GM21423 (cell line): ENCODE measurements around the gene TCF7L2.

Source experiments
- ATAC-seq: cut with Tn5 transposase; IDR thresholded peaks from one replicate; pipeline ENCODE4 v1.9.1; 2021; ENCODE audit warnings: mild to moderate bottlenecking, moderate library complexity; ENCODE audit not compliant: unreplicated experiment

Gene TCF7L2

DNA sequence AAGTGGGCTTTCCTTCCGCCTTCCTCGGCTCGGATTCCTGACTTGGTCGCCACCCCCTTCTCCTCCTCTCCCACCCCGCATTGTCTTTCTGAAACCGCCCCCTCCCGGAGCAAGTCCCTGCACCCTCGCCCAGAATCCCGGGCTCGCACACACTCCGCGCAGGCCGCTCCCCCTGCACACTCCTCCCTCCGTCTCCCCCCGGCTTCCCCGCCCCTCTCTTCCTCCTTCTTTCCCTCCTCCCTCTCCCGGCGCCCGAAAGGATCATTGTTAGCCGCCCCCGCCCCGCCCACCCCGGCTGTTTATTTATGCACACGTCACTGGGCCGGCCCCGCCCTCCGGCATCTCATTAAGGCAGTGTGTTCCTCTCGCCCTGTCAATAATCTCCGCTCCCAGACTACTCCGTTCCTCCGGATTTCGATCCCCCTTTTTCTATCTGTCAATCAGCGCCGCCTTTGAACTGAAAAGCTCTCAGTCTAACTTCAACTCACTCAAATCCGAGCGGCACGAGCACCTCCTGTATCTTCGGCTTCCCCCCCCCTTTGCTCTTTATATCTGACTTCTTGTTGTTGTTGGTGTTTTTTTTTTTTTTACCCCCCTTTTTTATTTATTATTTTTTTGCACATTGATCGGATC lies at the start of gene TCF7L2:
Gene TCF7L2, plus strand, starts transcription at position 373 of the 633 bp plus-strand sequence. CDS start 510 bp downstream, outside the sequence.
- peak; percentile 57 for ATAC-seq

DNA sequence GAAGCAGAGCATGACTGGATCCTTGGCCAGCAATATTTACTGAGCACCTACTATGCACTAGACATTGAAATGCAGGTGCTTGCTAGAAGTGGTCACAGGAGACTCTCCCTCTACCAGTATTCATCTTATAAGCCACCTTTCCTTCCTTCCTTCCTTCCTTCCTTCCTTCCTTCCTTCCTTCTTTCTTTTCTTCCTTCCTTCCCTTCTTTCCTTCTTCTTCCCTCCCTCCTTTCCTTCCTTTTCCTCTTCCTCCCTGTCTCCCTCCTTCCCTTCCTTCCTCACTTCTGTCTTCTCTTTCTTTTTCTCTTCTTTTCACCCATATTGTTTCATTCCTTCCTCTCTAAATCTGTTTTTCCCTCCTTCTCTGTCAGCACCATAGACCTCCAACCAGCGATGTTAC lies 47.3 kb upstream of the TCF7L2 start:
- no peak for ATAC-seq

DNA sequence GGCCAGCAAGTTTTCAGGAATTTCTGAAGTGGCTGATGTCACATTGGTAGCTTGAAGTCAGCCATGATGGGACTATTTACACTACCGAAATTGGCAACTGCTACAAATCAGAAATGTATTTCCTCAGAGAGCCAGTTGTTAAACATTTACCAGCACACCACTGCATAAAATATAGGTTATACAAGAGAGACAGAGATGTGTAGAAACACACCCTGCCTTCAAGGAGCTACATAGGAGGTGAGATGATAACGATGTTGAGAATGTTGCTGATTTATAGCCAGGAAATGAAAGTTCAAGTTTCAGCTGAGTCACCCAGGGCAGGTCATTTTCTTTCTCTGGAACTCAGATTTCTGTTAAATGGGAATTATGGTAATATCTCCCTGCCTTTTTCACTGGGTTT lies 46.0 kb upstream of the TCF7L2 start:
- ATAC-seq: no peak

DNA sequence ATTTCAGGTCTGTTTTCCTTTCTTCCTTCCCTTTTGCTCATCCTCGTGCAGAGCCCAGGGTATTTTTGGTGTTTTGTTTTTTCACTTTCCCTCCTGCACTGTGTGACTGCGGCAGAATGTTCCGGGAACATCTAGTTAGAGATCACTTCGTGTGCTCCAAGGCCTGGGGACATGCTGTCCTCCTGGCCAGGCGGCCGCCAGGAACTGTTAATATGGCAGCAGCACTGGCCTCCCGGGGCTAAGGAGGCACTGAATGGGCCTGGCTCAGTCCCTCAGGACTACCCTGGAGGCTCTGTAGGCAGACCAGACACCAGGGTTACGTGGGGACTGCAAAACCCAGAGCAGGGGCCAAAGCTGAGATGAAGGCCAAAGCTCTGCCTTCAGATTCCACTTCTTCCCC lies 43.1 kb upstream of the TCF7L2 start:
- ATAC-seq: no peak

DNA sequence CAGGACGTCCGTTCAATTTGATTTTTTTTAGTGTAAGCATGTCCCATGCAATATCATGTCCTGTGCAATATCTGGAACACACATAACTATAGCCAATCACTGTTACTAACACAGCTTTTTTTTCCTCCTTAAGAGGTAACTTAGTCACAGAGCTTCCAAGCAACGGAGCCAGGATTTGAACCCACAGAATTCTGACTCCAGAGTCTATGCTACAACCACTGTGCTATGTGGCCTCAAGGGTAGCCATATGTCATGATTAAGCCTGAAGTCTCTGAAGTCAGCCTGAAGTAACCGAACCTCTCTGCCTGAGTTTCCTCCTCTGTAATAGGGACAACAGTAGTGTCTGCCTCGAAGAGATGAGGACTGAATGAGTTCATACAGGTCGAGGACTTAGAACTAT lies 42.2 kb upstream of the TCF7L2 start:
- no peak for ATAC-seq

DNA sequence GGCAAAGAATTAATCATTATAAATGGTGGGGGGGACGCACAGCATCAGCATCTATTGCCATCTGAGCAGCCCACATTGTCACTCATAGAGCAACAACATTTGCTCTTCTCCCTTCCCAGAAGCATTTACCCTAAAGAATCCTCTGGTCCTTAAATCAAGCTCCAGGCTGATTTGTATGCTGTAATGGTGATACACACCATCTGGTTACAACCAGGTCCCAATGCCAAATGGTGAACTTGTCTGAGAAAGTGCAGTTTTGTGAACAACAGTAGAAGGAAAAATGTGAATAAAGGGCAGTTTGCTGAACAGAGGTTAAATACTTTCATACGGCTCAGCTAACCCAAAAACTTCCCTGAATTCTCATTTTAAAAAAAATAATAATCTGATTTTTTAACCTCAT lies 38.8 kb upstream of the TCF7L2 start:
- no peak for ATAC-seq

DNA sequence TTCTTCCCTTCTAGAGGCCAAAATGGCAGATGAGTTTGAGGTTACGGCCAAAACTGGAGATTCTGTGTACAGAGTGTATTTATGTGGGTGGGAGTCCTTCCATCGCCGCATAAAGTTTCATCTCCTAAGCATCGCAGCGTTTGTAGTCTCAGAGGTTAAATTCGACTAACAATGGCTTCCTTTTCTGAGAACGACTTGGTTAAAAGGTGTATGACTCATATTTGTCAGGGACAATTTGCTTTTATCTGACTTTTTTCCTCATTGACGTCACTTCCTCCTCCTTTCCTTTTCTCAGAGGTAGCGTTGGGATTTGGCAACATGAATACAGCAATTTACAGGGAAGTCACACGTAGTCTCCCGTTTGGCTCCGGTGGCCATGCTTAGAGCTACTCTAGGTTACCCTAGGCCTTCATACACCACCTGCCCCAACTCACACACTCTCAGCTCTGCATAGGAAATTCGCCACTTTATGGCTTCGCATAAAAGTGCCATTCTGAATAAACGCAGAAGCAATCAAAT lies 37.6 kb upstream of the TCF7L2 start:
- no peak for ATAC-seq

DNA sequence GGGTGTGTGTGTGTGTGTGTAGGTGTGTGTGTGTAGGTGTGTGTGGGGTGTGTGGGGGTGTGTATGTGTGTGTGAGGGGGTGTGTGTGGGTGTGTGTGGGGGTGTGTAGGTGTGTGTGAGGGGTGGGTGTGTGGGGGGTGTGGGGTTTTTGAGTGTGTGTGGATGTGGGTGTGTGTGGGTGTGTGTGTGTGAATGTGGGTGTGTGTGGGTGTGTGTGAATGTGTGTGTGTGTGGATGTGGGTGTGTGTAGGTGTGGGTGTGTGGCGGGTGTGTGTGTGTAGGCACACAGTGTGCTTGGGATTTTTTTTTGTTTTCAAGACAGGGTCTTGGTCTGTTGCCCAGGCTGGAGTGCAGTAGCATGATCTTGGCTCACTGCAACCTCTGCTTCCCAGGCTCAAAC lies 36.8 kb upstream of the TCF7L2 start:
- ATAC-seq: no peak

DNA sequence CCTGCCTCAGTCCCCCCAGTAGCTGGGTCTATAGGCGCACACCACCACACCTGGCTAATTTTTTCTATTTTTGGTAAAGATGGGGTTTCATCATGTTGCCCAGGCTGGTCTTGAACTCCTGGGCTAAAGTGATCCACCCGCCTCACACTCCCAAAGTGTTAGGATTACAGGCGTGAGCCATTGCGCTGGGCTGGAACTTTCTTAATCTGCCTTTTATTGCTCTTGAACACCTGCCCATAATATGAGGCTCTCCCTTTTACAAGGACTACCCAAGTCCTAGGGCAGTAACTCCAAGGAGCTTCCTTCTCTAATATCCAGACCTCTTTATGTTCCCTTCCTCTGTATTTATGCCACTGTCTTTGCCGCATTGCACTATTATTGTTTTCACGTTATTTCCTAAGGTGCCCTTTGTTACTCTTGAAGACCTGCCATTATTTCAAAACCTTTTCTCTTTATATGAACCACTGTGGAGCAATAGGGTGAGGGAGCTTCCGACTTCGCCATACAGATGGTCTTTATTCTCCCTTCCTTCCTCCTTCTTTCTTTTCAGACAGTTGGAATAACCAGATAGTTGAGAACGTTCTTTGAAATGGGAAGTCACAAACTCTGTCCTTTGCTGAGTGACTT lies 36.3 kb upstream of the TCF7L2 start:
- no peak for ATAC-seq

DNA sequence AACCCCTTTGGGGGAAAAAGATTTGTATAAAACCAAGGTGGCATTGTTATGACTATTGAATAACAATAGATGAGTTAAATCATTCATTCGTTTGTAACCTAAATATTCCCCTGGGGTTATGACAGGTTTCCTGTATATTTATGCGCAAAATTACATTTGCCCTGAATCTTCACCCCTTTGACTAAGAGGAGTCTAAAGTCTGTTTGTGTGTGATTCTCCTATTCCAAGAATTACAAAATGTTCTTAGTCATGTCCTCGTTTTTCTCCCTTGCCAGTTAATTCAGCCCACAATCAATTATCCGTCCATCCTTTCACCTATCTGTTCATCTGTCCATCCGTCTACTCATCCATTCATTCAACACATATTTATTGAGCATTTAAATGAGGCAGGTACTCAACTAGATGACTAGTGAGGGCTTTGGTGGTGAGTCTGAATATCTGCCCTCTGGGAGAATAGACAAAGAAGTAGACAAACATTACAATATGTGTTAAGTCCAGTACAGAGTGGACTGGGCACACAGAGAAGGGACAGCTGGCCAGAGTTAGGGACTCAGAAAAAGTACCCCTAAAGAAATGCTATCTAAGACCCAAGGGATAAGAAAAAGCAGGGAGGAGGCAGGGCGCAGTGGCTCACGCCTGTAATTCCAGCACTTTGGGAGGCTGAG lies 35.6 kb upstream of the TCF7L2 start:
- ATAC-seq: no peak

DNA sequence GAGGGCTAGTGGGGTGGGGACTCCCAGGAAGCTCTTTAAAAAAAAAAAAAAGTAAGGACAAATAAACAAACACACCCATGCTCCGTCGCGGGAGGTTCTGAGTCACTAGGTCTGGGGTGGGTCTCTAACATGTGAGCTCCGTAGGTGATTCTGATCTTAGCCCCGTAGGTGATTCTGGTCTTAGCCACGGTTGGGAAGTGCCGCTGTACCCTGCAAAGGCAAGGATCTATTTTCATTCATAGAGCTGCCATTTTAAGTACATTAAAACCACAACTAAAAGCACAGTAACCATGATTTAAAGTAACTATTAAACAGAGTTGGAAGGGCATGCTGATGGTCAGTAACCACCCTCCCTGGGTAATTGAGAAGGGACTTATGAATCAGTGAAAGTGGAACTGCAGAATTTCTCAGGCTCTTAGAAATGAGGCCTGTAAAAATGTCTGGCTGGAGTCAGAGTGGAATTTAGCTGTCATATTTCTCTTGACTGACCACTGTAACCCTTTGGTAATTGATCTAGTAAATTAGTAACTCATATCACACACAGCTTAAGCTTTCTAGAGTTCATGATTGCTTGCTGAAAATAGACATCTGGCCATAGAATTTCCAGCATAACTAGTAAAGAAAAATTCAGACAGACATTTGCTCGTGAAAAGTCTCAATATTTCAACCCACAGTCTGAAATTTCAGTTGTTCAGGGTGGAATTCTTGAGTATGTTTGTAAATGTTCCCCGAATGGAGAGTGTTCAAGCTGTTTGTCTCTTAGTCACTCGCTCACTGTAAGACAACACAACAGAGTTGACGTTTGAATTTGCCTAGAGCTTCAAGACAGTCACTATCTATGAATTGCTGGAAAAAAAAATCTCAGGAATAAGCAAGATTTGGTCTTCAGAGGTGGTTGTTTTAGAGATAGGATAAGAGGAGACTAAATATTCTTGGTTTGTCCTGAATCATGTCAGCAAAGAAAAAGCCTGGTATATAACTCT lies 34.2 kb upstream of the TCF7L2 start:
- ATAC-seq: no peak

DNA sequence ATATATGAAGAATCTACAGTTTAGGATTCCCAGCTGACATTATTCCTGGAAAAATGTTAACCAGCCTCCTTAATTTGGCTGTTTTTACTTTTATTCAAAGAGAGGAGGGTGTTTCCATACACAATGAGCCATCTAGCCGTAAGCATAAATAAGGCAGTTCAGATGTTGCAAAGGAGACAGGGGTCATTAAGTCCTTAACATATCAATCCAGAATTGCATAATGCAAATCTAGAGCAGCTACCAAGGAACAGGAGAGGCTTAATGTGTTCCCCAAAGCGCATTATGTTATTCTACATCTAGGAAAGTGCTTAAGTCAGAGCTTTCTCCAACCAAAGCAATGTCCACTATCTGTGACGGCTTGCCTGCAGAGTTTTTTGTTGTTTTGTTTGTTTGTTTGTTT lies 32.4 kb upstream of the TCF7L2 start:
- ATAC-seq: no peak

DNA sequence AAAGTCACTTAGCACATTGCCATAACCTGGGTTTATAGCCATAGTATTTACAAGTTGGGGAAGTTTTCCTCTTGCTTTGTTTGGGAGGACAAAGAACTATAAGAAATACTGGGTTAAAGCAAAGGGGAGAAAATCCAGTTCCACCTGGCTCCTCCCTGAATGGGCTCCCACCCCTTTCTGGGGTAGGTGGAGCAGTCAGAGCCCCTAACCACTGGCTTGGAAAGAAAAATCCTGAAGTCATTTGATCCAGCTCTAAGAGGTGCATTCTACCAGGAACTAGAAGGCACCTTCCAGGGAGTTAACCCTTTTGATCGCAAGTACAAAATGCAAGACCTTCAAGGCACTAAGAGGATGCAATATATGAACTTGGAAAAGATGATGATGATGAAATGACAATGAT lies 31.3 kb upstream of the TCF7L2 start:
- ATAC-seq: no peak

DNA sequence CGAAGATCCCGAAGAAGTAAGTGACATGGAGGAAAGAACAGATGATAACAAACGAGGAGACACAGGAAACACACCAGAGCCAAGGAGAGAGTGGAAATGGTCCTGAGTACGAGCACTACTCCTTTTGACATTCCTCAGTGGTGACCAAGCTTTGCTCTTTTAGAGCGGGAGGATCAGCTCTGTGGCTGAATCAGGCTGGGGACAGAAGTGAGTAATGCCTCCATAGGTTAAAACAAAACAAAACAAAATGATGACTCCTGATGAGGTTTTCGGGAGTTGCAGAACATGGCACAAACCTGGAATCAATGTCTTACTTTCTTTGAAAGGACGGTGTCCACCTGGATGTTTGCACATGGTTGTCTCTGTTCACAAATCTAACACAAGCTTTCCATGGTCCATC lies 30.3 kb upstream of the TCF7L2 start:
- ATAC-seq: no peak

DNA sequence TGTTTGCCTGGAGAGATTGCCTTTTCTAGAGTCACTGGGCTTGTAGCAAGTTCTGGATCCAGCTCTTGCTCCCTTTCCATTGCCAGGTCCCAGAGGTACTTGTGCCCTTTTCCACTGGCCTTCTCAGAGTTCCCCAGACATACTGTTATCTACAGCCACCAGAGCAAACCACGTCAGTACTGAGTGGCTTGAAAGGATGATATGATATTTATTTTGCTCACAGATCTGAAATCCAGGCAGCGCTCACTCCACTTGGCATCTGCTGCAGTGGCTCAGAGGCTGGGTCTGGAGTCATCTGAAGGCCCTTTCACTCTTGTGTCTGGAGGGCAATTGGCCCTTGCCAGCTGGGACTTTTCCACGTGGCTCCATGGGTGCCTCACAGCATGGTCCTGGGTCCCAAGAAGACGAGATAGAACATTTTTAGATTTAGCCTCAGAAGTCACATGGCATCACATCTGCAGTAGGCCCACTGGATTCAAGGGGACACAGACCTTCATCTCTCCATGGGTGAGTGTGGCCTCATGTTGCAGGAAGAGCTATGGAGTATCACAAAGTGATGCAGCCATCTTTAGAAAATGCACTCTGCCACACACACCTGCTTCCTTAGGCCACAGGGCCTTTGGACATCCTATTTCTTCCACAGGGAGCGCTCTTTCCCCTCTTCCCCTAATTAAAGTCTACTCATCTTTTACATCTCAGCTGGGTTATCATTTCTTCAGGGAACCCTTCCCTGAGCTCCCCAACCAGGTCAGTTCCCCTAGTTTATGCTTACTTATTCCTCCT lies 22.9 kb upstream of the TCF7L2 start:
- no peak for ATAC-seq

DNA sequence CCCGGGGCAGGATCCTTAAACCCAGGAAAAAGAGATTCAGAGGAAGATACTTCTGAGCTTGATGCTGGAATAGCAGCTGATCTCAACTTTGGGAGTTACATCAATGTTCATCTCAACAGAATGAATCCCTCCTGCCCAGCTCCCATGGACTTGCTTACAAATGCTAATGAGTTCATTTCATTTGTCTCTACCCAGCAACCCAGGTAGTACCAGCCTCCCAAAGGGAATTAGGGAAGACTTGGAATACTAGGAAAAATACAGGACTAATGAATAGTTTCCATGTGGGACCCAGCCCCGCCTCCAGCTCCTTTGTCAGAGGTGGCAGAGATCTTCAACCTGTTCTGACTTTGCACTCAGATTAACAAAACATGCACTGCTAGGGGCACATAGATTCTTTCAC lies 22.1 kb upstream of the TCF7L2 start:
- ATAC-seq: no peak

DNA sequence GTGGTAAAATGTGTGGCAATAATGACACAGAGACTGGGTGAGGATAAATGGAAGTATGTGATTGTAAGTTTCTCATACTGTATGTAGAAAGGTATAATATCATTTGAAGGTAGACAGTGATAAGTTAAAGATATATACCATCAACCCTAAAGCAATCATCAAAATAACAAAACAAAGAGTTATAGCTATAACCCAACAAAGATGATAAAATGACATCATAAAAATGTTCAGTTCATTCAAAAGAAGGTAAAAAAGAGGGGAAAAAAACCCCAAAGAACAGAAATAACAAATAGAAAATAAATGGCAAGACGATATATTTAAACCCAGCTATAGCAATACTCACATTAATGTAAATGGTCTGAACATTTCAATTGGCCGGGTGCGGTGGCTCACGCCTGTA lies 17.4 kb upstream of the TCF7L2 start:
- no peak for ATAC-seq

DNA sequence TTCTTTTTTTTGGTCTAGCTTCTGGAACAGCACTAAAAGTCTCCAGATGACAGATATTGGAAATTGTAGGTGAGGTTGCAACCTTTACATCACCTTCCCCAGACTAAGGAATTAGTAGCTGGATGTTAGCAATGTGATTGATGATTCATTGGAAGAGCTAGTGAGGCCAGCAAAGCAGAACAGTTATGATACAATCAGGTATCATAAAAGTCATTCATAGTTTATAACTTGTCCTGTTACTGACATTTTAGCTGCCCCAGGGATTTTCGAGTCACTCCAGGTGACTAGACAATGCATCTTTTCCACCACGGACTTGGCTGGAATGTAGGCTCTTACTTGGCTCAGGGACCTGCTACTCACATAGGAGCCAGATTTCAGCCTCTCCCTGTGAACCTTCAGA lies 15.9 kb upstream of the TCF7L2 start:
- no peak for ATAC-seq

DNA sequence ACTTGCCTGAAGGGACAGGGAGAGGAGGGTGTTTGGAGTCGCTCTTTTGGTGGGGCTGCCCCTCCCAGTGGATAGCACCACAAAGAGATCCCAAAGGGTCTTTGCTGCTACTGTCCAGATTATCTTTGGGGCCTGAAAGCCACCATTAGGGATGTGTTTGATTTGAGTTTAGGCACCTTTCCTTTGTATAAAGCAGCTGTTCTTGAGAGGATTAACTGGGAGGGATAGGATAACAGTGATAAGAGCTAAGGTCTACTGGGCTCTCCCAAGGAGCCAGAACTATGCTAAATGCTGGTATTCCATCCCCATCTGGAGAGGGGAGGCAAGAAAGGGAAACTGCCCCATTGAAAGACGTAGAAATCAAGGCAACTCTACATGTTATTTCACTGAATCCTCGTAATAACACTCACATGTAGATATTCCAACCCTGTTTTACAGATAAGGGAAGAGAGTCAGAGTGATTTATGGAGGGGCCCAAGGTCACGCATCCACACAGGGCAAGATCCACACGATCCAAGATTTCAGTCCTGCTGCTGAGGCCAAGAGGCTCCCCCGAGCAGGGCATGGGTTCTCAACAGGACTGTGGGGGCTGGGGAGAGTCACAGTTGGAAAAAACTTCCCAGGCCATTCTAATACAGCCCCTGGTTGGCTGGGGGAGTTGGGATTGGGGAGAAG lies 11.1 kb upstream of the TCF7L2 start:
- no peak for ATAC-seq

DNA sequence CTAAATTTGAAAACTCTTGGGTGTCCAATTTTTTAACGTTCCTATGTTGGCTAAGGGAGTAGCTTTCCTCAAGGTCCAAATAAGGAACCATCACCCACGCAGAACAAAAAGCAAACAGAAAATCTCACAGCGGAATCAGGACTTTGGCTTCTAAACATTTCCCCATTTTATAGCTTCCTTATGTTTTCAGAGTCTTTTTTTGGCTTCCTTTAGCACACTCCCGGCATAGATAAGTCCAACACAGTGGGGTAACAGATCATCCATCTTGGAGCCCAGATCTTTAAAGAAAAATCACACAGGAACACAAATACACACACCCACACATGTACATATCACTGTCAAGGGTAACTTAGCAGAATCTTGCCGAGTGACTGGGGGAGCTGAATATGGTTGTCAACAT lies 4.2 kb upstream of the TCF7L2 start:
- ATAC-seq: no peak
